Fibroblast of mammary gland (primary cell): ENCODE data around the gene PTDSS2.
A peak's percentile ranks its signal among the peaks of the same experiment; 100 is the strongest.

Experiments
- DNase-seq: peaks from one replicate; pipeline ENCODE4 v3.0.0-alpha.2; 2010; ENCODE audit warnings: low read depth
- H3K4me3 ChIP-seq: 2 replicates; pipeline ENCODE4 v1.5.1; 2011; ENCODE audit warnings: low read depth, mild to moderate bottlenecking, low read length, moderate library complexity; ENCODE audit not compliant: control insufficient read depth
- TF ChIP-seq, protein P1 (sequence below): conservative IDR thresholded peaks from 2 replicates; pipeline ENCODE4 v1.5.1; 2011; ENCODE audit warnings: low read depth, low read length, inconsistent platforms; ENCODE audit not compliant: control insufficient read depth, insufficient read depth

Gene PTDSS2

DNA sequence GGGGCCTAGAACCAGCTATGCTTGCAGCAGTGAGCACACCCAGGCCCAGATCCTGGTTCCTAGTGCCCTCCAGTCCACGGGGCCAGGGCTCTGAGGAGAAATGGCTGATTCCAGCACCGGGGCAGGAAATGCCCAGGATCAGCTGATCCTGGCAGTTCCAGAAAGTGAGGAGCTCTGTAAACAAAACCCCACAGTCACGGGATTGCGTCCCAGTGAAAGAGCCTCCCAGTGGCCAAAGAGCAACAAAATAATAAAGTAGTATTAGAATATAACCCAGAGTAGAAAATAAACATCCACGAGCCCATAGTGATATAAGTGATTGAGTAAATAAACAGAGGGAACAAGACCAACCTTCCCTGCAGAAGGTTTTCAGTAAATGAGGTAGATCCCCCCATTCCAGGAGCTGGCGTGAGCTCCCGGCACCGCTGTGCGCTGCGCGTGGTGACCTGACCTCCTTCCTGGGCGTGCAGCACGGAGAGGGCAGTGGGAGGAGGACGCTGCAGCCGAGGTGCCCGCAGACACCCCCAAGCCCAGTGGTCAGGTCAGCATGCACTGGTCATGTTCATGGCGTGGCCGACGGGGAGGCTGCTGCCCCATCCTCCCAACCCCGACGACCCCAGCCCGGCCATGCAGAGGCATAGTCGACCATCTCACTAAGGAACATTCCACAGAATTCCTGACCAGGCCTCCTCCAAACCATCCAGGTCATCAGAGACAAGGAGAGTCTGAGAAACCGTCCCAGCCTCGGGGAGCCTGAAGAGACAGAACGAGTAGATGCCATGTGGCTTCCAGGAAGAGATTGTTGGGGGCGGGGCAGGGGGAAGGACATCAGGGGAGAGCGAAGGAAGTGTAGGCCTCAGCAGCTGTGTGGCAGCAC lies 19.8 kb downstream of the PTDSS2 start:
- TF ChIP-seq, protein P1, sequence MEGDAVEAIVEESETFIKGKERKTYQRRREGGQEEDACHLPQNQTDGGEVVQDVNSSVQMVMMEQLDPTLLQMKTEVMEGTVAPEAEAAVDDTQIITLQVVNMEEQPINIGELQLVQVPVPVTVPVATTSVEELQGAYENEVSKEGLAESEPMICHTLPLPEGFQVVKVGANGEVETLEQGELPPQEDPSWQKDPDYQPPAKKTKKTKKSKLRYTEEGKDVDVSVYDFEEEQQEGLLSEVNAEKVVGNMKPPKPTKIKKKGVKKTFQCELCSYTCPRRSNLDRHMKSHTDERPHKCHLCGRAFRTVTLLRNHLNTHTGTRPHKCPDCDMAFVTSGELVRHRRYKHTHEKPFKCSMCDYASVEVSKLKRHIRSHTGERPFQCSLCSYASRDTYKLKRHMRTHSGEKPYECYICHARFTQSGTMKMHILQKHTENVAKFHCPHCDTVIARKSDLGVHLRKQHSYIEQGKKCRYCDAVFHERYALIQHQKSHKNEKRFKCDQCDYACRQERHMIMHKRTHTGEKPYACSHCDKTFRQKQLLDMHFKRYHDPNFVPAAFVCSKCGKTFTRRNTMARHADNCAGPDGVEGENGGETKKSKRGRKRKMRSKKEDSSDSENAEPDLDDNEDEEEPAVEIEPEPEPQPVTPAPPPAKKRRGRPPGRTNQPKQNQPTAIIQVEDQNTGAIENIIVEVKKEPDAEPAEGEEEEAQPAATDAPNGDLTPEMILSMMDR: peak; percentile 29
- H3K4me3 ChIP-seq: peak overlapping the region; percentile 35
- peak; percentile 82 for DNase-seq

DNA sequence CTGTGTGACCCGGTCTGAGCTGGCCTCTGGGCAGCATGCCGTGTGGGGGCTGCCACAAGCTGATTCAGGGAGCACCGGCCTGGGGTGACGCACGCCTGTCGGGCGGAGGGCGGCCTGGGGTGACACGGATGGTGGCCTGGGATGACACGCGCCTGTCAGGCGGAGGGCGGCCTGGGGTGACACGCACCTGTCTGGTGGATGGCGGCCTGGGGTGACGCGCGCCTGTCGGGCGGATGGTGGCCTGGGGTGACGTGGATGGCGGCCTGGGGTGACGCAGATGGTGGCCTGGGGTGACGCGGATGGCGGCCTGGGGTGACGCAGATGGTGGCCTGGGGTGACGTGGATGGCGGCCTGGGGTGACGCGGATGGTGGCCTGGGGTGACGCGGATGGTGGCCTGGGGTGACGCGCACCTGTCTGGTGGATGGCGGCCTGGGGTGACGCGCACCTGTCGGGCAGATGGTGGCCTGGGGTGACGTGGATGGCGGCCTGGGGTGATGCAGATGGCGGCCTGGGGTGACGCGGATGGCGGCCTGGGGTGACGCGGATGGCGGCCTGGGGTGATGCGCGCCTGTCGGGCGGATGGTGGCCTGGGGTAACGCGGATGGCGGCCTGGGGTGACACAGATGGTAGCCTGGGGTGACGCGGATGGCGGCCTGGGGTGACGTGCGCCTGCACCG lies 21.5 kb downstream of the PTDSS2 start:
- no peak for DNase-seq

DNA sequence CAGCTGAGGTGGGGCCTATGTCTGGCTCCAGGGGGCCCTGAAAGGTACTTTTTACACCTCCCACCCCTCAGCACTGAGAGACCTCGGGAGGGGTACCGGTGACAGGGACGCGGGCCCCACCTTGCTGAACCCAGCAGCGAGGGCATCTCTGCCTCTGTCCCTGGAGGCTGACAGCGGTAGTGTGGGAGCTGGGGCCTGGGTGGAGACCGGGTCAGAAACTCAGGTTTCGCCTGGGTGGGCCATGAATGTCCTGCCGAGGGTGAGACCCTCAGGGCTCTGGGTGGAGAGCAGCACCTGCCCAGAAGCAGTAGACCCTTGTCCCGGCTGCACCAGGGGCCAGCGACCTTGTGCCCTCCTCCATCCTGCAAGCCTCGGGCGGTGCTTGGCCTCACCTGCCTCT lies 22.2 kb downstream of the PTDSS2 start:
- DNase-seq: no peak
- TF ChIP-seq, protein P1: no peak
- no peak overlapping the region for H3K4me3 ChIP-seq

More for the DNA sequence above, 21.5 kb downstream of the PTDSS2 start:
- TF ChIP-seq, protein P1: no peak
- H3K4me3 ChIP-seq: no peak overlapping the region

DNA sequence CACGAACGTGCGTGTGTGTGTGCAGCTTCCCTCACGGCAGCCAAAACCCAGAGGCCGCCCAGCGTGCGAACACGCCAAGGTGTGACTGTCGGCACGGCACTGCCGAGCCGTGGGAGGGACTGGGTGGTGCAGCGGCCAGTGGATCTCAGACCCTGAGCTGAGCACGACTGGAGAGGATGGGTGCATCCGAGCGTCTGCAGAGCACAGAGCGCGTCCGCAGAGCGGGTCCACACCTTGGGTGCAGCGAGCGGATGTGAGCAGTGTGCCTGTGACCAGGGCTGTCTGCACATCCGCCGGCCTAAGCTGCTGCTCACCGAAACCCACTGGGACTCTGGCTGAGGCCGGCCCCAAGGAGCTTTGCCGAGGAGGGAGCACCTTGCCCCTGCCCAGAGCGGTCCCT lies 22.7 kb downstream of the PTDSS2 start:
- no peak for DNase-seq
- TF ChIP-seq, protein P1: no peak
- H3K4me3 ChIP-seq: no peak overlapping the region

DNA sequence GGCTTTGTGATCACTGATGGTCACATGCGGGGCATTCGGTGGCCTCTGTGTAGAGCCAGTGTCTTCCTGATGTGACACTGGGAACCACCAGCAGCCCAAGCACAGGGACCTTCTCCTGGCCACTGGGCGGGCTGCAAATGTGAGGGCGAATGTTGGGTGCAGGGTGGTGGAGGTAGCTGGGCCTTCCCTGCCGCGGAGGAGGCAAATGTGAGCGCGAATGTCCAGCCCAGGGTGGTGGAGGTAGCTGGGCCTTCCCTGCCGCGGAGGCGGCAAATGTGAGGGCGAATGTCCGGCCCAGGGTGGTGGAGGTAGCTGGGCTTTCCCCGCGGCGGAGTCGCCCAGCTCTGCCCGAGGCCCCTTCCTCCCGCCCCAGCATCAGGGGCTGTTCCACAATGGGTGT lies 23.3 kb downstream of the PTDSS2 start:
- no peak for DNase-seq
- TF ChIP-seq, protein P1: no peak
- H3K4me3 ChIP-seq: no peak overlapping the region

DNA sequence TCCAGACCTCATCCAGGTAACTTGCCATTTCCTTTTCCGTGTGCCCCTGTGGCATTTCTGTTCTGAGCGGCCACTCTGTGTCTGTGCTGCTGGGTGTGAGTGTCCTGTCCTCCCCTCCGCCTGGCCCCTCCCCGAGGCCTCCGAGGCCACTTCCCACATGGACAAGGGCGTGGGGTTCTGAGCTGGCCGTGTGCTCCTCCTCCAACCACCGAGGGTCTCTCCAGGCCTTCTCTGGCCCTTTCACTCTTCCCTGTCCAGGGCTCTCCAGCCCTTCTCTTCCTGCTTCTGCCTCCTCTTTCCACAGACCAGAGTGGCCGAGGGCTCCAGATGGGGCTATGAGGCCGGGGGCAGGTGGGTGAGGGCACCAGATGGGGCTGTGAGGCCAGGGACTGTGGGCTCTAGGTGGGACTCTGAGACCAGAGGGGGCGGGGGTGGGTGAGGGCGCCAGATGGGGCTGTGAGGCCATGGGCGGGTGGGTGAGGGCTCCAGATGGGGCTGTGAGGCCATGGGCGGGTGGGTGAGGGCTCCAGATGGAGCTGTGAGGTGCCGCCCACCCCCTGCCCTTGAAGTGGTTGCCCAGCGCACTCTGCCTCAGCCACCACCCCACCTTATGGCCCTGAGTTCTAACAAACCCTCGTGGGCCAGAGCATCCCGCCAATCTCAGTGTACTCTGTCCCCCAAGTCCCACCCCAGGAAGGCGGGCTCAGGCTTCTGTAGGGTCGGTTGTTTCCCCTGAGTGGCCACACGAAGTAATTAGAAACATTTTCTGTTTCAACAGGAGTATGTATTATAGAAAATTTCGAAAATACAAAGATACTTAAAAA lies 24.1 kb downstream of the PTDSS2 start:
- no peak overlapping the region for H3K4me3 ChIP-seq
- DNase-seq: no peak
- TF ChIP-seq, protein P1: no peak
